Measurements from ENCODE around the gene ERN1. TPM values are rescaled to one million over a fixed set of nuclear protein-coding genes. Genes with fewer than 3 reads are reported as not detected.

The ERN1 gene
- total RNA-seq, 1 donor, result 12.7 TPM

GRCh38 chr17:64102627-64103390 is 27.1 kb downstream of the ERN1 start:
- no peaks in the 10 kb centered on the region for H3K27me3 ChIP-seq (ENCODE audit: insufficient read depth, low read length)
- peaks cover 37% of the 10 kb centered on the region for H3K79me2 ChIP-seq (ENCODE audit: insufficient read depth, low read length)
- H3K9me3 ChIP-seq (ENCODE audit: low read depth, low read length), result no peaks in the 10 kb centered on the region
- TF ChIP-seq CTCF (IDR thresholded peaks at IDR 0.05; ENCODE audit: extremely low read depth, low read depth, low read length), result no peak
- no peak overlapping the region for H2AFZ ChIP-seq (ENCODE audit: low read length)
- H3K4me3 ChIP-seq (ENCODE audit: insufficient read depth, low read length), result no peak overlapping the region
- H3K4me2 ChIP-seq (ENCODE audit: insufficient read depth, low read length), result no peak overlapping the region
- no peak overlapping the region for H3K27ac ChIP-seq (ENCODE audit: low read depth, low read length)
- no peak for DNase-seq (ENCODE audit: insufficient read length, low spot score, missing footprints)
- peaks cover 12% of the 10 kb centered on the region for H3K4me1 ChIP-seq (ENCODE audit: insufficient read depth, low read length)
- no peaks in the 10 kb centered on the region for H3K36me3 ChIP-seq (ENCODE audit: insufficient read depth, low read length)
- peaks cover 22% of the 10 kb centered on the region for H4K20me1 ChIP-seq (ENCODE audit: insufficient read depth, low read length)

- no peak overlapping the region for H3K27ac ChIP-seq (ENCODE audit: low read depth, low read length)
- peaks cover 32% of the 10 kb centered on the region for H3K79me2 ChIP-seq (ENCODE audit: insufficient read depth, low read length)
- no peak overlapping the region for H3K4me2 ChIP-seq (ENCODE audit: insufficient read depth, low read length)
- H3K27me3 ChIP-seq (ENCODE audit: insufficient read depth, low read length), result no peaks in the 10 kb centered on the region
- no peaks in the 10 kb centered on the region for H3K9me3 ChIP-seq (ENCODE audit: low read depth, low read length)
- peaks cover 23% of the 10 kb centered on the region for H3K4me1 ChIP-seq (ENCODE audit: insufficient read depth, low read length)
- peaks cover 19% of the 10 kb centered on the region for H4K20me1 ChIP-seq (ENCODE audit: insufficient read depth, low read length)
- H2AFZ ChIP-seq (ENCODE audit: low read length), result no peak overlapping the region
- no peak for TF ChIP-seq CTCF (IDR thresholded peaks at IDR 0.05; ENCODE audit: extremely low read depth, low read depth, low read length)
- DNase-seq (ENCODE audit: insufficient read length, low spot score, missing footprints), result no peak
- H3K4me3 ChIP-seq (ENCODE audit: insufficient read depth, low read length), result no peak overlapping the region
- peaks cover 8% of the 10 kb centered on the region for H3K36me3 ChIP-seq (ENCODE audit: insufficient read depth, low read length)
Observed at GRCh38 chr17:64099543-64099942, 30.4 kb downstream of the ERN1 start.

- peak; percentile 53 for DNase-seq (ENCODE audit: insufficient read length, low spot score, missing footprints)
- TF ChIP-seq CTCF (IDR thresholded peaks at IDR 0.05; ENCODE audit: extremely low read depth, low read depth, low read length), result no peak
- peak overlapping the region; percentile 61 for H3K4me2 ChIP-seq (ENCODE audit: insufficient read depth, low read length)
Observed at GRCh38 chr17:64097196-64097936, 32.6 kb downstream of the ERN1 start.

GRCh38 chr17:64096037-64096436 is 33.9 kb downstream of the ERN1 start:
- Histone ChIP-seq H2AFZ (ENCODE audit: low read length) (no peak overlapping the region), H3K27ac (ENCODE audit: low read depth, low read length) (no peak overlapping the region), H3K9me3 (ENCODE audit: low read depth, low read length) (no peaks in the 10 kb centered on the region), H4K20me1 (ENCODE audit: insufficient read depth, low read length) (peaks cover 9% of the 10 kb centered on the region), H3K79me2 (ENCODE audit: insufficient read depth, low read length) (peaks cover 14% of the 10 kb centered on the region), H3K27me3 (ENCODE audit: insufficient read depth, low read length) (no peaks in the 10 kb centered on the region), H3K36me3 (ENCODE audit: insufficient read depth, low read length) (peaks cover 15% of the 10 kb centered on the region), H3K4me2 (ENCODE audit: insufficient read depth, low read length) (no peak overlapping the region), H3K4me1 (ENCODE audit: insufficient read depth, low read length) (peaks cover 12% of the 10 kb centered on the region), H3K4me3 (ENCODE audit: insufficient read depth, low read length) (no peak overlapping the region)
- no peak for TF ChIP-seq CTCF (IDR thresholded peaks at IDR 0.05; ENCODE audit: extremely low read depth, low read depth, low read length)
- no peak for DNase-seq (ENCODE audit: insufficient read length, low spot score, missing footprints)

More at GRCh38 chr17:64097196-64097936, 32.6 kb downstream of the ERN1 start:
- Histone ChIP-seq H3K27me3 (ENCODE audit: insufficient read depth, low read length) (no peaks in the 10 kb centered on the region), H3K9me3 (ENCODE audit: low read depth, low read length) (no peaks in the 10 kb centered on the region), H4K20me1 (ENCODE audit: insufficient read depth, low read length) (peaks cover 14% of the 10 kb centered on the region), H2AFZ (ENCODE audit: low read length) (no peak overlapping the region), H3K36me3 (ENCODE audit: insufficient read depth, low read length) (peaks cover 15% of the 10 kb centered on the region), H3K79me2 (ENCODE audit: insufficient read depth, low read length) (peaks cover 20% of the 10 kb centered on the region), H3K27ac (ENCODE audit: low read depth, low read length) (peak overlapping the region; percentile 75), H3K4me1 (ENCODE audit: insufficient read depth, low read length) (peaks cover 12% of the 10 kb centered on the region), H3K4me3 (ENCODE audit: insufficient read depth, low read length) (no peak overlapping the region)
